ENCODE data around the gene SSBP4. TPM values are rescaled to one million over a fixed set of nuclear protein-coding genes. Genes with fewer than 3 reads are reported as not detected.
"Not testable (repeated sequence)": the region's sequence is repeated elsewhere in the genome, so short reads cannot be mapped to it uniquely, and the experiment has no call there.

Gene SSBP4
- total RNA-seq, 1 experiment from 2014 or later: 43.4 TPM

GRCh38 chr19:18401580-18402112 lies 17.6 kb upstream of the SSBP4 start:
- Histone ChIP-seq H3K4me3 (no peak overlapping the region), H3K27ac (no peak overlapping the region), H3K9me3 (replicated peaks) (no peaks in the 10 kb centered on the region), H3K4me1 (replicated peaks) (peaks cover 30% of the 10 kb centered on the region), H3K36me3 (no peaks in the 10 kb centered on the region), H3K27me3 (replicated peaks) (no peaks in the 10 kb centered on the region)
- DNase-seq (ENCODE audit: low read depth in 1 of 2, low spot score in 2 of 2): no peak

- H3K27me3 ChIP-seq (replicated peaks); H3K27ac ChIP-seq; DNase-seq (ENCODE audit: low read depth in 1 of 2, low spot score in 2 of 2); H3K36me3 ChIP-seq; H3K4me3 ChIP-seq; H3K9me3 ChIP-seq (replicated peaks): not testable (repeated sequence)
- peaks cover 21% of the 10 kb centered on the region for H3K4me1 ChIP-seq (replicated peaks)
These were observed 16.5 kb upstream of the SSBP4 start for GRCh38 chr19:18402455-18403248.

- H3K36me3 ChIP-seq; H3K4me3 ChIP-seq; H3K9me3 ChIP-seq (replicated peaks); H3K27me3 ChIP-seq (replicated peaks); DNase-seq (ENCODE audit: low read depth in 1 of 2, low spot score in 2 of 2); H3K27ac ChIP-seq: not testable (repeated sequence)
- peaks cover 10% of the 10 kb centered on the region for H3K4me1 ChIP-seq (replicated peaks)
These were observed 13.4 kb upstream of the SSBP4 start for GRCh38 chr19:18405754-18406153.

GRCh38 chr19:18406749-18407148 lies 12.4 kb upstream of the SSBP4 start:
- Histone ChIP-seq H3K27me3 (replicated peaks) (no peaks in the 10 kb centered on the region), H3K9me3 (replicated peaks) (no peaks in the 10 kb centered on the region), H3K4me1 (replicated peaks) (peaks cover 9% of the 10 kb centered on the region), H3K27ac (no peak overlapping the region), H3K4me3 (no peak overlapping the region), H3K36me3 (no peaks in the 10 kb centered on the region)
- no peak for DNase-seq (ENCODE audit: low read depth in 1 of 2, low spot score in 2 of 2)

- no peak for DNase-seq (ENCODE audit: low read depth in 1 of 2, low spot score in 2 of 2)
- Histone ChIP-seq H3K4me1 (replicated peaks) (peaks cover 9% of the 10 kb centered on the region), H3K27ac (no peak overlapping the region), H3K36me3 (no peaks in the 10 kb centered on the region), H3K4me3 (no peak overlapping the region), H3K9me3 (replicated peaks) (no peaks in the 10 kb centered on the region), H3K27me3 (replicated peaks) (no peaks in the 10 kb centered on the region)
These were observed 11.1 kb upstream of the SSBP4 start for GRCh38 chr19:18408053-18408476.

- Histone ChIP-seq H3K36me3 (no peaks in the 10 kb centered on the region), H3K4me3 (no peak overlapping the region), H3K9me3 (replicated peaks) (no peaks in the 10 kb centered on the region), H3K27ac (no peak overlapping the region), H3K4me1 (replicated peaks) (peaks cover 47% of the 10 kb centered on the region), H3K27me3 (replicated peaks) (no peaks in the 10 kb centered on the region)
- no peak for DNase-seq (ENCODE audit: low read depth in 1 of 2, low spot score in 2 of 2)
These were observed 6.5 kb upstream of the SSBP4 start for GRCh38 chr19:18412610-18413239.

GRCh38 chr19:18414504-18415177 lies 4.6 kb upstream of the SSBP4 start:
- no peak overlapping the region for H3K4me3 ChIP-seq
- H3K27me3 ChIP-seq (replicated peaks): no peaks in the 10 kb centered on the region
- DNase-seq (ENCODE audit: low read depth in 1 of 2, low spot score in 2 of 2): no peak
- H3K36me3 ChIP-seq: peaks cover 3% of the 10 kb centered on the region; the same call in 1 of the 2 replicates
- H3K4me1 ChIP-seq (replicated peaks): peaks cover 66% of the 10 kb centered on the region
- H3K9me3 ChIP-seq (replicated peaks): 0 out of 2 replicates have a peak, but pooled peaks cover 5% of the 10 kb centered on the region
- H3K27ac ChIP-seq: 0 out of 2 replicates have a peak overlapping the region, but pooled peaks have one; percentile 21

GRCh38 chr19:18415178-18415867 lies 3.9 kb upstream of the SSBP4 start:
- H3K9me3 ChIP-seq (replicated peaks): peaks cover 9% of the 10 kb centered on the region; the same call in 1 of the 2 replicates
- H3K27ac ChIP-seq: peak overlapping the region; percentile 84
- no peak for DNase-seq (ENCODE audit: low read depth in 1 of 2, low spot score in 2 of 2)
- H3K4me3 ChIP-seq: no peak overlapping the region
- H3K36me3 ChIP-seq: peaks cover 3% of the 10 kb centered on the region; the same call in 1 of the 2 replicates
- no peaks in the 10 kb centered on the region for H3K27me3 ChIP-seq (replicated peaks)
- peaks cover 67% of the 10 kb centered on the region for H3K4me1 ChIP-seq (replicated peaks)

- peak overlapping the region; percentile 29 for H3K4me3 ChIP-seq
- peak overlapping the region; percentile 84 for H3K27ac ChIP-seq
- peaks cover 65% of the 10 kb centered on the region for H3K4me1 ChIP-seq (replicated peaks)
- peaks cover 9% of the 10 kb centered on the region; the same call in 1 of the 2 replicates for H3K9me3 ChIP-seq (replicated peaks)
- peak; percentile 73 to 93 for DNase-seq (ENCODE audit: low read depth in 1 of 2, low spot score in 2 of 2)
- H3K36me3 ChIP-seq: peaks cover 3% of the 10 kb centered on the region; the same call in 1 of the 2 replicates
- no peaks in the 10 kb centered on the region for H3K27me3 ChIP-seq (replicated peaks)
These were observed 2.4 kb upstream of the SSBP4 start for GRCh38 chr19:18416778-18417249.

GRCh38 chr19:18417250-18418028 lies 1.8 kb upstream of the SSBP4 start:
- Histone ChIP-seq H3K36me3 (peaks cover 3% of the 10 kb centered on the region; the same call in 1 of the 2 replicates), H3K27ac (peak overlapping the region; percentile 84), H3K27me3 (replicated peaks) (no peaks in the 10 kb centered on the region), H3K9me3 (replicated peaks) (peaks cover 9% of the 10 kb centered on the region; the same call in 1 of the 2 replicates), H3K4me1 (replicated peaks) (peaks cover 65% of the 10 kb centered on the region), H3K4me3 (peak overlapping the region; percentile 29)
- DNase-seq (ENCODE audit: low read depth in 1 of 2, low spot score in 2 of 2): peak; percentile 86 to 87

GRCh38 chr19:18418029-18418482 lies 1.1 kb upstream of the SSBP4 start:
- Histone ChIP-seq H3K9me3 (replicated peaks) (peaks cover 9% of the 10 kb centered on the region; the same call in 1 of the 2 replicates), H3K36me3 (peaks cover 3% of the 10 kb centered on the region; the same call in 1 of the 2 replicates), H3K4me1 (replicated peaks) (peaks cover 65% of the 10 kb centered on the region), H3K4me3 (no peak overlapping the region), H3K27ac (no peak overlapping the region), H3K27me3 (replicated peaks) (no peaks in the 10 kb centered on the region)
- DNase-seq (ENCODE audit: low read depth in 1 of 2, low spot score in 2 of 2): no peak

- DNase-seq (ENCODE audit: low read depth in 1 of 2, low spot score in 2 of 2): no peak
- Histone ChIP-seq H3K4me3 (peak overlapping the region; percentile 81), H3K27ac (no peak overlapping the region), H3K36me3 (peaks cover 3% of the 10 kb centered on the region; the same call in 1 of the 2 replicates), H3K4me1 (replicated peaks) (peaks cover 65% of the 10 kb centered on the region), H3K27me3 (replicated peaks) (no peaks in the 10 kb centered on the region), H3K9me3 (replicated peaks) (peaks cover 9% of the 10 kb centered on the region; the same call in 1 of the 2 replicates)
These were observed 559 bp upstream of the SSBP4 start for GRCh38 chr19:18418483-18419194.

All from SJSA1 (cell line).